ENCODE results near the gene MGP. TPM values are rescaled to one million over a fixed set of nuclear protein-coding genes. Genes with fewer than 3 reads are reported as not detected.

Gene MGP
- total and polyA plus RNA-seq, 2 of the 4 experiments (the other 2 are of a cell fraction): 1.4 to 2.7 TPM

DNA sequence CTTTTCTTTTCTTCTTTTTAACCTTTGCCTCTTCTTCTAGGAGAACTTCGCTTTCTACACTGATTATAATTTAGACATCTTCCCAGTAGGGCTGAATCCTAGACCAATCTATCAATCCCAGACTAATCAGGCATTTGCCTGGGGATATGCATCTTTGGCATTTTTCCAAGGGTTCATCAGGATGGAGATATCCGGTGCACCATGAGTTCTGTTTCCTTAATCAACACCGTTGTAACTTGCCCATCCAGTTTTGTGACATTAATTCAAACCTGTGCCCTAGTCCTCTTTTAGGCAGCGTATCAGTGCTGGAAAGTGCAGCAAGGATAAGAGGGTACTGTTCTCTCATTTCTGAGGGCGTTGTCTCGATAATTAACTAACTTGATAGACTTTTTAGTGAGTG, 617 bp upstream of the MGP start:
- H3K4ac ChIP-seq (ENCODE audit: low read depth, low read length): no peak overlapping the region
- H3K27ac ChIP-seq (ENCODE audit: insufficient read depth, low read length): no peak overlapping the region
- H4K20me1 ChIP-seq (ENCODE audit: insufficient read depth, low read length): no peaks in the 10 kb centered on the region
- CTCF ChIA-PET: no interaction called here
- no peak overlapping the region for H2BK15ac ChIP-seq (ENCODE audit: low read depth, low read length)
- DNase-seq: no peak
- TF ChIP-seq, protein P1, sequence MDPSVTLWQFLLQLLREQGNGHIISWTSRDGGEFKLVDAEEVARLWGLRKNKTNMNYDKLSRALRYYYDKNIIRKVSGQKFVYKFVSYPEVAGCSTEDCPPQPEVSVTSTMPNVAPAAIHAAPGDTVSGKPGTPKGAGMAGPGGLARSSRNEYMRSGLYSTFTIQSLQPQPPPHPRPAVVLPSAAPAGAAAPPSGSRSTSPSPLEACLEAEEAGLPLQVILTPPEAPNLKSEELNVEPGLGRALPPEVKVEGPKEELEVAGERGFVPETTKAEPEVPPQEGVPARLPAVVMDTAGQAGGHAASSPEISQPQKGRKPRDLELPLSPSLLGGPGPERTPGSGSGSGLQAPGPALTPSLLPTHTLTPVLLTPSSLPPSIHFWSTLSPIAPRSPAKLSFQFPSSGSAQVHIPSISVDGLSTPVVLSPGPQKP (IDR thresholded peaks at IDR 0.05; ENCODE audit: borderline replicate concordance, low read depth, low read length): no peak
- TF ChIP-seq FOS (IDR thresholded peaks at IDR 0.05; ENCODE audit: low read depth, low read length): no peak
- no peak for TF ChIP-seq MXI1 (IDR thresholded peaks at IDR 0.05; ENCODE audit: borderline replicate concordance, low read depth, low read length)
- TF ChIP-seq BHLHE40 (IDR thresholded peaks at IDR 0.05; ENCODE audit: low read depth, low read length): no peak
- no peak for TF ChIP-seq NFE2L2 (IDR thresholded peaks at IDR 0.05; ENCODE audit: low read depth, low read length)
- no peak for TF ChIP-seq RFX5 (IDR thresholded peaks at IDR 0.05; ENCODE audit: low read depth, low read length)
- no peak for TF ChIP-seq MAFK (IDR thresholded peaks at IDR 0.05; ENCODE audit: low read depth, low read length)
- no peak for TF ChIP-seq RAD21 (IDR thresholded peaks at IDR 0.05; ENCODE audit: low read length)
- no peak for TF ChIP-seq POLR2A (IDR thresholded peaks at IDR 0.05; ENCODE audit: low read depth, low read length)
- TF ChIP-seq, protein P2, sequence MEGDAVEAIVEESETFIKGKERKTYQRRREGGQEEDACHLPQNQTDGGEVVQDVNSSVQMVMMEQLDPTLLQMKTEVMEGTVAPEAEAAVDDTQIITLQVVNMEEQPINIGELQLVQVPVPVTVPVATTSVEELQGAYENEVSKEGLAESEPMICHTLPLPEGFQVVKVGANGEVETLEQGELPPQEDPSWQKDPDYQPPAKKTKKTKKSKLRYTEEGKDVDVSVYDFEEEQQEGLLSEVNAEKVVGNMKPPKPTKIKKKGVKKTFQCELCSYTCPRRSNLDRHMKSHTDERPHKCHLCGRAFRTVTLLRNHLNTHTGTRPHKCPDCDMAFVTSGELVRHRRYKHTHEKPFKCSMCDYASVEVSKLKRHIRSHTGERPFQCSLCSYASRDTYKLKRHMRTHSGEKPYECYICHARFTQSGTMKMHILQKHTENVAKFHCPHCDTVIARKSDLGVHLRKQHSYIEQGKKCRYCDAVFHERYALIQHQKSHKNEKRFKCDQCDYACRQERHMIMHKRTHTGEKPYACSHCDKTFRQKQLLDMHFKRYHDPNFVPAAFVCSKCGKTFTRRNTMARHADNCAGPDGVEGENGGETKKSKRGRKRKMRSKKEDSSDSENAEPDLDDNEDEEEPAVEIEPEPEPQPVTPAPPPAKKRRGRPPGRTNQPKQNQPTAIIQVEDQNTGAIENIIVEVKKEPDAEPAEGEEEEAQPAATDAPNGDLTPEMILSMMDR (conservative IDR thresholded peaks at IDR 0.05; ENCODE audit: low read depth, low read length): no peak
- no peak for TF ChIP-seq CEBPB (IDR thresholded peaks at IDR 0.05; ENCODE audit: low read depth, low read length)
- TF ChIP-seq CHD1 (IDR thresholded peaks at IDR 0.05; ENCODE audit: low read depth, low read length): no peak
- no peak for TF ChIP-seq RCOR1 (IDR thresholded peaks at IDR 0.05; ENCODE audit: insufficient replicate concordance, low read length)
- TF ChIP-seq, protein P3, sequence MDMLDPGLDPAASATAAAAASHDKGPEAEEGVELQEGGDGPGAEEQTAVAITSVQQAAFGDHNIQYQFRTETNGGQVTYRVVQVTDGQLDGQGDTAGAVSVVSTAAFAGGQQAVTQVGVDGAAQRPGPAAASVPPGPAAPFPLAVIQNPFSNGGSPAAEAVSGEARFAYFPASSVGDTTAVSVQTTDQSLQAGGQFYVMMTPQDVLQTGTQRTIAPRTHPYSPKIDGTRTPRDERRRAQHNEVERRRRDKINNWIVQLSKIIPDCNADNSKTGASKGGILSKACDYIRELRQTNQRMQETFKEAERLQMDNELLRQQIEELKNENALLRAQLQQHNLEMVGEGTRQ (IDR thresholded peaks at IDR 0.05; ENCODE audit: low read depth, low read length): no peak
- TF ChIP-seq MAZ (IDR thresholded peaks at IDR 0.05; ENCODE audit: borderline replicate concordance, low read depth, low read length): no peak
- no peak for TF ChIP-seq SMC3 (IDR thresholded peaks at IDR 0.05; ENCODE audit: low read depth, low read length)
- no TSS peak for BruUV-seq (replicated peaks)
- no peak overlapping the region for H4K8ac ChIP-seq (ENCODE audit: low read depth in 2 of 2, low read length in 2 of 2)
- in situ Hi-C loops (cut with MboI; ENCODE audit: low sequenced_read_pairs): no loop called here
- H3K23ac ChIP-seq (ENCODE audit: low read depth, low read length): no peak overlapping the region
- no peak overlapping the region for H2BK20ac ChIP-seq (ENCODE audit: low read depth, low read length)
- H4K91ac ChIP-seq (ENCODE audit: insufficient read depth, low read depth, low read length): no peak overlapping the region
- no peaks in the 10 kb centered on the region for H3K36me3 ChIP-seq (ENCODE audit: control insufficient read depth, insufficient read depth, low read length)
- H2AK5ac ChIP-seq (ENCODE audit: low read depth, low read length): no peak overlapping the region
- H3K14ac ChIP-seq (replicated peaks; ENCODE audit: low read depth, low read length): no peak overlapping the region
- H3K56ac ChIP-seq (ENCODE audit: extremely low read depth, insufficient read depth, low read length): no peak overlapping the region
- no peak overlapping the region for H4K5ac ChIP-seq (ENCODE audit: low read depth, low read length)
- no peak overlapping the region for H3K9ac ChIP-seq (ENCODE audit: low read depth, low read length)
- no peak overlapping the region for H3K4me2 ChIP-seq (ENCODE audit: low read depth, low read length)
- no peak overlapping the region for H2AFZ ChIP-seq (replicated peaks; ENCODE audit: low read length, poor library complexity)
- POLR2A ChIA-PET (ENCODE audit: unreplicated experiment): no interaction called here
- no peaks in the 10 kb centered on the region for H3K9me1 ChIP-seq (ENCODE audit: insufficient read depth, low read length)
- H3K4me1 ChIP-seq (ENCODE audit: control insufficient read depth, insufficient read depth, low read length): peaks cover 8% of the 10 kb centered on the region; the same call in 1 of the 2 replicates
- no peak overlapping the region for H2BK5ac ChIP-seq (ENCODE audit: low read depth, low read length, poor library complexity, severe bottlenecking)
- H3K27me3 ChIP-seq (ENCODE audit: control insufficient read depth, insufficient read depth, low read length): peaks cover 8% of the 10 kb centered on the region
- no peak for ATAC-seq (ENCODE audit: low read depth)
- intact Hi-C loops (cut with micrococcal nuclease): no loop called here
- no CpG with 5 or more reads among the region's 6 CpGs for WGBS, 2 experiments (ENCODE audit: extremely low coverage in 2 of 2, insufficient read length in 1 of 2)
- no peak overlapping the region for H2BK120ac ChIP-seq (ENCODE audit: low read depth, low read length)
- H3K18ac ChIP-seq (ENCODE audit: low read depth, low read length): no peak overlapping the region
- H3K9me3 ChIP-seq (ENCODE audit: control insufficient read depth, insufficient read depth, low read length): no peaks in the 10 kb centered on the region
- H3K4me3 ChIP-seq (ENCODE audit: insufficient read depth, low read depth, low read length): no peak overlapping the region
- dilution Hi-C loops (cut with HindIII; ENCODE audit: low sequenced_read_pairs, unreplicated experiment): no loop called here
- no peaks in the 10 kb centered on the region for H3K79me1 ChIP-seq (ENCODE audit: low read depth in 1 of 2, low read length in 2 of 2)
- H2AK9ac ChIP-seq (replicated peaks; ENCODE audit: low read depth, low read length, poor library complexity): no peak overlapping the region

Data from IMR-90 (cell line).